Measurements from ENCODE around the gene DOCK1. TPM values are rescaled to one million over a fixed set of nuclear protein-coding genes. Genes with fewer than 3 reads are reported as not detected.

DOCK1 gene
- polyA plus RNA-seq, 1 experiment = 37.9 TPM

GRCh38 chr10:127236266-127236665, 331.0 kb downstream of the DOCK1 start:
- POLR2A ChIA-PET = no interaction called here
- H3K9me3 ChIP-seq (ENCODE audit: control insufficient read depth, insufficient read depth, low read length) = no peaks in the 10 kb centered on the region; the same call in 1 of the 2 replicates
- H3K27me3 ChIP-seq (ENCODE audit: control insufficient read depth, insufficient read depth, low read length) = no peaks in the 10 kb centered on the region
- CTCF ChIA-PET = no interaction called here
- no peak for DNase-seq (ENCODE audit: low read depth, low spot score)
- H3K4me3 ChIP-seq (ENCODE audit: low read depth, low read length) = no peak overlapping the region
- TF ChIP-seq, protein P1, sequence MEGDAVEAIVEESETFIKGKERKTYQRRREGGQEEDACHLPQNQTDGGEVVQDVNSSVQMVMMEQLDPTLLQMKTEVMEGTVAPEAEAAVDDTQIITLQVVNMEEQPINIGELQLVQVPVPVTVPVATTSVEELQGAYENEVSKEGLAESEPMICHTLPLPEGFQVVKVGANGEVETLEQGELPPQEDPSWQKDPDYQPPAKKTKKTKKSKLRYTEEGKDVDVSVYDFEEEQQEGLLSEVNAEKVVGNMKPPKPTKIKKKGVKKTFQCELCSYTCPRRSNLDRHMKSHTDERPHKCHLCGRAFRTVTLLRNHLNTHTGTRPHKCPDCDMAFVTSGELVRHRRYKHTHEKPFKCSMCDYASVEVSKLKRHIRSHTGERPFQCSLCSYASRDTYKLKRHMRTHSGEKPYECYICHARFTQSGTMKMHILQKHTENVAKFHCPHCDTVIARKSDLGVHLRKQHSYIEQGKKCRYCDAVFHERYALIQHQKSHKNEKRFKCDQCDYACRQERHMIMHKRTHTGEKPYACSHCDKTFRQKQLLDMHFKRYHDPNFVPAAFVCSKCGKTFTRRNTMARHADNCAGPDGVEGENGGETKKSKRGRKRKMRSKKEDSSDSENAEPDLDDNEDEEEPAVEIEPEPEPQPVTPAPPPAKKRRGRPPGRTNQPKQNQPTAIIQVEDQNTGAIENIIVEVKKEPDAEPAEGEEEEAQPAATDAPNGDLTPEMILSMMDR (IDR thresholded peaks at IDR 0.05; ENCODE audit: low read depth, low read length) = no peak
- H3K27ac ChIP-seq (ENCODE audit: low read depth, low read length) = no peak overlapping the region

DNA sequence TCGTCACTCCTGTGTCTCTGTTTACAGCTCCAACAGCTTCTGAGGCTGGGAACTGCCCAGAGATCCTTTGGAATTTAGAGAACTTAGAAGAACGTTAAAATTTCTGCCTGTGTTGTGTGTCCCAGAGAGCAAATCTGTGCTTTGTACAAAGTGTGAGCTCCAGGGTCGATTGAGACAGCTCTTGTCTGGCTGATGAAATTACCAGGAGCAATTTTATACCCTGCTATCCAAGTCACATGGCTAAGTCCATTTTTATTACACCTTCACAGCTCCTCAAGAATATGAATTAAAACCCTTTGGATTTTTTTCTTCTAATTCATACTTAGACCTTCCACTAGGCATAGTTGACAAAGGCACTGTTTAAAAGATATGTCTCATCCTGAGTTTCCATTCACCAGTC, 337.7 kb downstream of the DOCK1 start:
- H3K27me3 ChIP-seq (ENCODE audit: control insufficient read depth, insufficient read depth, low read length) = no peaks in the 10 kb centered on the region
- CTCF ChIA-PET = interaction anchor here (0.6 to 1.8 kb wide), 10 partner anchors 13 to 611 kb away, joined by 3 to 9 read pairs (median 4); partner anchors contain the start of gene INSYN2A
- H3K27ac ChIP-seq (ENCODE audit: low read depth, low read length) = no peak overlapping the region
- TF ChIP-seq, protein P1 (IDR thresholded peaks at IDR 0.05; ENCODE audit: low read depth, low read length) = no peak
- POLR2A ChIA-PET = no interaction called here
- DNase-seq (ENCODE audit: low read depth, low spot score) = no peak
- H3K9me3 ChIP-seq (ENCODE audit: control insufficient read depth, insufficient read depth, low read length) = no peaks in the 10 kb centered on the region
- H3K4me3 ChIP-seq (ENCODE audit: low read depth, low read length) = no peak overlapping the region

GRCh38 chr10:127243490-127244272, 338.5 kb downstream of the DOCK1 start:
- TF ChIP-seq, protein P1 (IDR thresholded peaks at IDR 0.05; ENCODE audit: low read depth, low read length) = peak; percentile 70
- ChIA-PET POLR2A (no interaction called here), CTCF (interaction anchor here (0.6 to 1.8 kb wide), 15 partner anchors 9 to 181 kb away, joined by 3 to 9 read pairs (median 3); partner anchors contain the start of gene INSYN2A)
- no peaks in the 10 kb centered on the region for H3K27me3 ChIP-seq (ENCODE audit: control insufficient read depth, insufficient read depth, low read length)
- DNase-seq (ENCODE audit: low read depth, low spot score) = no peak
- H3K4me3 ChIP-seq (ENCODE audit: low read depth, low read length) = no peak overlapping the region
- no peak overlapping the region for H3K27ac ChIP-seq (ENCODE audit: low read depth, low read length)
- H3K9me3 ChIP-seq (ENCODE audit: control insufficient read depth, insufficient read depth, low read length) = no peaks in the 10 kb centered on the region

DNA sequence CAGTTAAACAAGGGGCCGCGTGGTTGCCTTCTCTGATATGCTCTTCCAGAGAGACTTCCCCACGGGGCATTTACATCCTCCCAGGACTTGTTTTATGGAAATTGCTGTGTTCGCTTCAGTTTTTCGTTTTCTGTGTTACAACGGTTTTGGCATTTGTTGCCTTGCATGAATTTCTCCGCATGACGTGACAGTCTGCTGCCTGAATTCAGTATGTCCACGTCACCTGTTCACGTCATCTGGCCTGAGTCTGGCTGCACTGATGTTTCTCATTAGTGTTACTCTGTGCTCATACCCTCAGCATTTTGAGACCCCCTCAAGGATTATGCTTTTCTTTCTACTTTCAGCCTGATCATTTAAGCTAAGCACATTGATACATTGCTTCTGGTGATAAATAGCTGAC, 340.2 kb downstream of the DOCK1 start:
- TF ChIP-seq, protein P1 (IDR thresholded peaks at IDR 0.05; ENCODE audit: low read depth, low read length) = no peak
- Histone ChIP-seq H3K9me3 (ENCODE audit: control insufficient read depth, insufficient read depth, low read length) (no peaks in the 10 kb centered on the region), H3K4me3 (ENCODE audit: low read depth, low read length) (no peak overlapping the region), H3K27ac (ENCODE audit: low read depth, low read length) (no peak overlapping the region), H3K27me3 (ENCODE audit: control insufficient read depth, insufficient read depth, low read length) (no peaks in the 10 kb centered on the region)
- DNase-seq (ENCODE audit: low read depth, low spot score) = no peak
- ChIA-PET CTCF (interaction anchor here (1.0 kb wide), 1 partner anchor 20 kb away, joined by 3 read pairs; no protein-coding TSS in a partner anchor), POLR2A (no interaction called here)

GRCh38 chr10:127250031-127250430, 344.8 kb downstream of the DOCK1 start:
- Histone ChIP-seq H3K4me3 (ENCODE audit: low read depth, low read length) (no peak overlapping the region), H3K27me3 (ENCODE audit: control insufficient read depth, insufficient read depth, low read length) (no peaks in the 10 kb centered on the region), H3K27ac (ENCODE audit: low read depth, low read length) (no peak overlapping the region), H3K9me3 (ENCODE audit: control insufficient read depth, insufficient read depth, low read length) (no peaks in the 10 kb centered on the region)
- DNase-seq (ENCODE audit: low read depth, low spot score) = no peak
- TF ChIP-seq, protein P1 (IDR thresholded peaks at IDR 0.05; ENCODE audit: low read depth, low read length) = no peak
- ChIA-PET POLR2A (no interaction called here), CTCF (no interaction called here)

All from AG04450 (cell line).